ENCODE data around the gene LGR4.
"Not testable (repeated sequence)": the region's sequence is repeated elsewhere in the genome, so short reads cannot be mapped to it uniquely, and the experiment has no call there.

LGR4 gene

DNA sequence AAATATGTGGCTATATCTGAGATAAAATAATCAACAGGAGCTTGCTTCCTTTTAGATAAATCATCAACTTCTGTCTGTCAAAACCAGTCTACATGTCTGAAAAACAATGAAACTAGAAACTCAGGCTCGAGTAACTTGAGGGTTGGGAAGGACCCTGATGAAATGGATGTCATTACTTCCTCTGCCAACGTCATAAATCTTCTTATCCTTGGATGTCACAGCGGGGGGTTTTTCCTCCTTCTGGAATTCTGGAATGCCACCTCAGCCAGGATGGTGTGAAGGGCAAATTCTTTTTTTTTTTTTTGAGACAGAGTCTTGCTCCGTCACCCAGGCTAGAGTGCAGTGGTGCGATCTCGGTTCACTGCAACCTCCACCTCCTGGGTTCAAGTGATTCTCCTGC lies 13.4 kb downstream of the LGR4 start:
- DNase-seq (ENCODE audit: low read depth, low spot score): peak; percentile 28

DNA sequence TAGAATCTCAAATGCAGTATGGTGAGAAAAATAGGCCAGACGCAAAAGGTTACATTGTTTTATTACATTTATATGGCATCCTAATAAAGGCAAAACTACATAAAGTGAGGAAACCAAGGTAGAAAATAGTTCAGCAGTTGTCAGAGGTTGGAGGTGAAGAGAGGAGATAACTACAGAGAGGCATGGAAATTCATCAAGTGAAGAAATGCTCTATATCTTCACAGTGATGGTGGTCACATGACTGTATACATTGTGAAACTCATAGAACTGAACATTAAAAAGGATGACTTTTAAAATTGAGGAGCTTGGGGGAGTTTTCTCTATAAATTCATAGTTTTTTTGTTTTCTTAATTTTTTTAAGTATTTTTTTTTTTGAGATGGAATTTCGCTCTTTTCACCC lies 14.4 kb downstream of the LGR4 start:
- no peak for DNase-seq (ENCODE audit: low read depth, low spot score)

DNA sequence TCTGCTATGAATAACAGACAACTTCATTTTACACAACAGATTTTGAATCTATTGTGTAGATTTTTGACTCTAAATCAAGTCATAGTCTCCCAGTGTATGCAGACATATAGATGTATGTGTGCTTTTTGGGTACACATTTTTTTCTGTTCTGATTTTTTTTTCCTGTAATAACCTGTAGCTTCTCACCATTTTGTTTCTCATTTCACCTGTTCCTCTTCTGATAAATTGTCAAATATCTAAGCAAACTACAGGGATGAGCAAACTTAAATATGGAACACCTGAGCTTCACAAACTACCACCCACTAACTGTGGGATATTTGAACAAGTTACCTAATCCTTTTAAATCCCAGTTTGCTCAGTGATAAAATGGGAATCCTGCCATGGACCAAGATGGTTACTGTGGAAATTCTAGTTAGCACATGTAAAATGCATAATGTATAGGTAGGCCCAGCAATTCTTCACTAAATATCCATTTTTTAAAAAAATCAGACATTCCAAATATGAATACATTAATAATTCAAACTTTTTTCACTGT lies 15.7 kb downstream of the LGR4 start:
- no peak for DNase-seq (ENCODE audit: low read depth, low spot score)

DNA sequence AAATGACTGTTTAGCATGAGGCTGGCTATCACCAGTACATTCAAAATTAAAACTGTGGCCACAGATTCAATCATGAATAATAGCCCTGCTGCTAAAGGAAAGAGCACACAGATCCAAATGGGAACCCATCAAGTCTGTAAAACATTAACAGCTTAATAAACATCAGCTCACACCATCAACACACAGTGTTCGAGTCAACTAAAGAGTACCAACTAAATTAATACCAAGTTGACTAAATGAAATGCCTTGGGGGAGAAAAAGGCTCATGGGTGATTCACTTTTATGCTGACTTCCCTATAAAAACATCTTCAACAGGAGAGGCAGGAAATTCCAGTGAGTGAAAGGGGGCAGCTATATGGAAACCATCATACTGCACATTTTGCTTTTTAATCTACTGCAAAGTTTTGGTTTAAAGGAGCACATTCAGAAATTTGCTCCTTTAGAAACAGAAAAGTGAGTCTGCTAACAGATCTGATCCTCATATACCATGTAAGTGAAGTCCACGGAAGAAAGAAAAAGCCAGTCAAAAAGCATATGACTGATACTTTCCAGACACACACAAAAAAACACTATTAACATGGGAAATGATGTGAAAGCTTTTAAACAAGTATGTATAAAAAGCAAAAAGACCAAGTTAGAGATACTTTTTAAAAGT lies 16.3 kb downstream of the LGR4 start:
- DNase-seq (ENCODE audit: low read depth, low spot score): no peak

DNA sequence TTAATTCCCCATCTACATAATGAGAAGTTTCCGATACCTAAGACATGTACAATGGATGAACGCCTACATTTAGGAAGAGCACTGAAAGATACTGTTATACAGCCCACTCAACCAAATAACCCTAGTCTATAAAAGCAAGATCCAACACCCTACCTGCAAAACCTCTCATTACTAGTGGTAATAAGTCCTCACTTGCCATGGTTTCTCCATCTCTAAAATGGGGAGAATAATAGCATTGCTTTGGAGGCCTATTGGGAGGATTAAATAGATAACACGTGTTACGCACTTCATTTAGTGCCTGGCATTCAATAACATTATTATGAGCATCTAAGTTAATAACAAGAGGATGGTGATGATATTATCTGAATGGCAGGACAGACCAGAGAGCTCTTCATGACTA lies 16.9 kb downstream of the LGR4 start:
- DNase-seq (ENCODE audit: low read depth, low spot score): no peak

DNA sequence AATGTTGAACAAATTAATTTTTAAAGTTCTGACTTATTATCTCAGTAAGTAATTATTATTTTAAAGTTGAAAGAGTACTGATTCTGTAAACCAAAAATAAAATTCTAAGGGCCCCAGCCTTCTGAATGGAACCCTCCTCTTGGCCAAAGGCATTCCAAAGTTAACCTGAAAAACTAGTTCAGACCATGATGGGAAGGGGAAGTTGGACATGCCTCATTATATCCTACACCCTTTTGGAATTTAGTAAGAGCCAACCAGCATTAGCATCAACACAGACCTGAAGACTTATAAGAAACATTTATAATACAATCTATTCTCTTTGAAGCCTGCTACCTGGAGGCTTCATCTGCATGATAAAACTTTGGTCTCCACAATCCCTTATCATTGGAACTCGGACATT lies 18.9 kb downstream of the LGR4 start:
- DNase-seq (ENCODE audit: low read depth, low spot score): peak; percentile 30

DNA sequence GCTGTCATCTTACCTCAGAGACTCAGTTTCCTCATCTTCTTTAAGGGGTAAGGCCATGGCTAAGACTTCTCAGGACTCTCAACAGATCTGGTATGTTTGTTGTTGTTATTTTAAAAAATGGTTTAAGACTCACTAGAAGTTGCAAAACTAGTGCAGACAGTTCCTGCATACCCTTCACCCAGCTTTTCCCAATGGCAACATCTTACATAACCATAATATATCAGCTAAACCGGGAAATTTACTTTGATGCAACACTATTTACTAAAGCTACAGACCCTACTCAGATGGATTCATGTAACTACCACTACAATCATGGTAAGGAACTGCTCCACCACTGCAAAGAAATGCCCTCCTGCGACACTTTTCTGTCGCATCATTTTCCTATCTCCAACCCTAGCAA lies 20.4 kb downstream of the LGR4 start:
- DNase-seq (ENCODE audit: low read depth, low spot score): no peak

DNA sequence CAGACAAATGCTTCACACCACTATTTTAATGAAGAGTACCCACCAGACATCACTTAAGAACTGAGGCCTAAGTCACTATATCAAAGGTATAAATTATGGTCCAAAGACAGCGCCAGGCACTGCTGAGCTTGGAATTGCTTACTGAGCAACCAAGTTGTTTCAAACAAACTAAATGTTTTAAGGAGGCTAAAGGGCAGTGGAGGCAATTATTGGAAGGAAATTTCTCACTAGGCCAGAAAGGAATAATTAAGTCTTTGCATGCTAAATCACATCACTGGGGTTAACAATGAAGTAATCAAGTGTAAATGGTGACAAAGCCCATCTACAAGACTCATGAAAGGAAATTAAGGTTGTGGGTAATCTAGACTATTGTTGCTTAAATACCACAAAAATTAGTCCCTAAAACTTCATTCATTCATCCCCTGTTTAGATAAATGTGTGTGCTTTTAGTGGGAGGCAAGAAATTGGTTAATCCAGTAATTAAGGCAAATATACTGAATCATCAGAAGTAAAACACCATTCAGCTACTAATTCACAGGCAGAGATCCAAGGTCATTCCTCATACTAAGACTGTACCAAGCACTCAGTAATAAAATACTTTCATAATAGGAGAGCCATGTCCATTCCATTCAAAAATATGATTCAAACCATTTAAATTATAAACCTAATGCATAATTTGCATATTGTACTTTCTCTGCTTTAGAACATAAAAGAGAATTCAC lies 21.2 kb downstream of the LGR4 start:
- DNase-seq (ENCODE audit: low read depth, low spot score): no peak

DNA sequence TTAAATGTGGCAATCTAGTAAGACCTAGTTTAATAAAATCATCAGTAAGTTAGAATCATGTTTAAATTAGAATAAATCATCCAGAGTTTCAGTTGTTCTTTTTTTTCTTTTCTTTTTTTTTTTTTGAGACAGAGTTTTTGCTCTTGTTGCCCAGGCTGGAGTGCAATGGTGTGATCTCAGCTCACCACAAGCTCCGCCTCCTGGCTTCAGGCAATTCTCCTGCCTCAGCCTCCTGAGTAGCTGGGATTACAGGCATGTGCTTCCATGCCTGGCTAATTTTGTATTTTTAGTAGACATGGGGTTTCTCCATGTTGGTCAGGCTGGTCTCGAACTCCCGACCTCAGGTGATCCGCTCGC lies 24.4 kb downstream of the LGR4 start:
- DNase-seq (ENCODE audit: low read depth, low spot score): not testable (repeated sequence)

DNA sequence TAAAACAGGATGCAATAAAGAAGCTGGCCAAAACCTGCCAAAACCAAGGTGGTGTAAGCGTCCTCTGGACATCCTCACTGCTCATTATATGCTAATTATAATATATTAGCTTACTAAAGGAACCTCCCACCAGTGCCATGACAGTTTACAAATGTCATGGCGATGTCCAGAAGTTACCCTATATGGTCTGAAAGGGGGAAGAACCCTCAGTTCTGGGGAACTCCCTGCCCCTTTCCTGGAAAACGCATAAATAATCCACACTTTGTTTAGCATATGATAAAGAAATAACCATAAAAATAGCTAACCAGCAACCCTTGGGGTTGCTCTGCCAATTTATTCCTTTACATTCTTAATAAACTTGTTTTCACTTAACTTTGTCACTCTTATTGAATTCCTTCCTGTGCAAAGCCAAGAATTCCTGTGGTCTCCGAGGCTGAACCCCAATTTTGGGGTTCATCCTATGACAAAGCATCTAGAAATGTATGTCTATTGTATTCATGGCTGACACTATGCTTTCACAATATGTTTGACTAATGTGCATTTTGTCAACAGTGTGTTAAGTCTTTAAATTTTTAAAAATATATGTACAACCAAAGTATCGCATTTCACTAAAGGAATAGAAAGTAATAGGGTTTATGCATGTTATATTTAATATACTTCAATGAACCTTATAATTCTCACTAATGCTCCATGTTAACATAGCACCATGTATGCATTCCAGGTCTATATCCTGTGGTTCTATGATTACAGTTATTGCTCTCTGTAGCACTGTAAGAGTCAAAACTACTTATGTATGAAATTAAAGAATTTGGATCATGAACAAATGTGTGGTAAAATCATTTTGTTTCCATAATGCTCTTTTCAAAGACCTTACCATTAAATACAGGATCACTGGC lies 25.1 kb downstream of the LGR4 start:
- DNase-seq (ENCODE audit: low read depth, low spot score): no peak

DNA sequence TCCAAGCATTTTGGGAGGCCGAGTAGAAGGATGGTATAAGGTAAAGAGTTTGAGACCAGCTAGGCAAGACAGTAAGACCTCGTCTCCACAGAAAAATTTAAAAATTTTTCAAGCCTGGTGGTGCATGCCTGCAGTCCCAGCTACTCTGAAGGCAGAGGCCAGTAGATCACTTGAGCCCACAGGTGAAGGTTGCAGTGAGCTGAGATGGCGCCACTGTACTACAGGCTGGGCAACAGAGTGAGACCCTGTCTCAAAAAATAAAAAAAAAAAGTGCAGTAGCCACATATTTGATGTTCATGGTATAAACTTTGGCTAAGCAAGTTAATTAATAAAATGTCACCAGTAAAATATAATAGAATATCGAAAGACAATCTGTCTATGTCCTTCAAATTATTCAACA lies 27.0 kb downstream of the LGR4 start:
- DNase-seq (ENCODE audit: low read depth, low spot score): no peak

DNA sequence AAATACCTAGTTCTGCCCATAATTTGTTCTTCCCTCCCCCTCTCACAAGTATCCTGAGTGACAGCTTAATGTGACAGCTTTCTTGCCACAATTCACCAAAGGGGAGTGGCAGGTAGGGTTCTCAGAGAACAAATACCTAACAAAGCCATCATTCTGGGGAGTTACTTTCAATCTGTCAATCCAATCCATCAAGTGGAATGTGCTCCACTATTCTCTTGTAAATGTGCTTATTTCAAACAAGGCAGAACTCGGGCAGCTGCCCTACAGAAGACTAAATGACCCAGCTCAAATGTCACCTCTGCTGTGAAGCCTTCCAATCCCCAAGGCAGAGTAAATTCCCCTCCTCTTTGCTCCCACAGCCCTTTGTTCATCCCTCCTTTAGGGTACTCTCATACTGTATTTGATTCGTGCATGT lies 27.8 kb downstream of the LGR4 start:
- DNase-seq (ENCODE audit: low read depth, low spot score): peak; percentile 94

DNA sequence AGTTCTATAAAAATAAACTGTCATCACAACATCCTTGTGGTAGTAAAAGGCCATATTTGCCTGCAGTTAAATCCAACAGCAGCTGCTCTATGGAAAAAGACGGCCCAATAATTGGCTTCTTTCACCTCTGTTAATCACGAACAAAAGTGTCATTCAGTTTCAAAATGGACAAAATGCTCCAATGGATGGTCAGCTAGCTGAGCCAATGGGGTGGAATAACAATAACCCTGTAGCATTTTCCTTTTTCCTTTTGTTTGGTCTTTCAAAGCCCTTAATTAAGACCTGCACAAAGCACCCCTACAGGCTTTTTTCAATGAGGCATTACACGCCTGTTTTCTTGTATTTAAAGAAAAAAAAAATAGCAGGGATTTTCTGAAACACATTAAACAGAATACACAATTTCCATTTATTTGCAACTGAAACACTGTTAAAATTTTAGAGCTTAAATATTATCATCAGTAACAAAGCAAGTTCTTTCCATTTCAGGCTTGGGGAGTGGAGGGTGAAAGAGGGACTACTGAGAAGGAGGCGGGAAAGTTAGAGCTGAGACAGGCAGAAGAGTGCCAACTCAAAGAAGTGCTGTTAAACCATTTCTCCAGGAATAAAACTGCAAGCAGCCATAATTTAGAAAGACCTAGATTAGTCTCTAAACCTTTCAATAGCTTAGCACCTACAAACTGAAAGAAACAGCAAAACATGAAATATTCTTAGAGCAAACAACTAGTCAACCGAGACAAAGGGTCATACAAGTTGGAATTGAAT lies 28.7 kb downstream of the LGR4 start:
- DNase-seq (ENCODE audit: low read depth, low spot score): peak; percentile 62

DNA sequence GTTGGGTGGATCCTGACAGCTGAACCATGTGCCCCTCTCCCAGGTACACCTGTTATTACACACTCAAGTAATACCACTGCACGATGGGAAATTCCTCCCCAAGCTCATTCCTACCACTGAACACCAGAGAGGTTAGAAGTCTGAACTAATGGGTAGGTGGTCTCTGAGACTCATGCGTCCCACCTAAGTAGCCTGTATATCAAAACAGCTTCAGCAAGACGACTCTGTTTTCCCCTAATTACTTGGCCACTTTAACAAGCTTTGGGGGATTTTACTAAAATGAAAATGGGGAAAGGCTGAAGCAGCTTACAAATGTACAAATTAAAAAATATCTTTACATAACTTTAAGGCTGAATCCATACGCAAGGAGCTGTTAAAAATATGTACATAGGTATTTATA lies 29.4 kb downstream of the LGR4 start:
- DNase-seq (ENCODE audit: low read depth, low spot score): no peak

DNA sequence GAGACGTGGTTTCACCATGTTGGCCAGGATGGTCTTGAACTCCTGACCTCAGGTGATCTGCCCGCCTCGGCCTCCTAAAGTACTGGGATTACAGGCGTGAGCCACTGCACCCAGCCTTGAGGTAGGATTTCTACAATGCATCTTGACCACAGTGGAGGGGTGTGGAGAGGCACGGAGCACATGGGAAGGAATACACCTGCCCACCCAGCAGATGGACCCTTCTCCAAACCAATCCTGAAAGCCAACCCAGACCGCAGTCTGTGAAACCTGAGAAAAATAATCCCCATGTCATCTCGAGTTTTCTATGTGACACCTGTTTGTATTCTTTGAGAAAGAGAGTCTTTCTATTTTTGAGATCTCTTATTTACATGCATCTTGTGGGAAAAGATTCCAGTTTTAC lies 32.5 kb downstream of the LGR4 start:
- DNase-seq (ENCODE audit: low read depth, low spot score): no peak

DNA sequence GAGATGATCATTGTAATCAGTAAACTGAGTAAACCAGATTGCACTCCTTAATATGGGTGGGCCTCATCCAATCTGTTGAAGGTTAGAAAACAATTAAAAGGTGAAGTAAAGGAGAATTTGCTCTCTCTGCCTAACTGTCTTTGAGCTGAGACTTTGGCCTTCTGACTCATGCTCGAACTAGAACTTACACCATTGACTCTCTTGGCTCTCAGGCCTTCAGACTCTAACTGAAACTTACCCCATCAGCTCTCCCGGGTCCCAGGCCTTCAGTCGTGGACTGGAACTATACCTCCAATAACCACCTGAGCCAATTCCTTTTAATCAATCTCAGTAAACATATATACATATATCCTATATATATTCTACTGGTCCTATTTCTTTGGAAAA lies 34.0 kb downstream of the LGR4 start:
- DNase-seq (ENCODE audit: low read depth, low spot score): no peak

DNA sequence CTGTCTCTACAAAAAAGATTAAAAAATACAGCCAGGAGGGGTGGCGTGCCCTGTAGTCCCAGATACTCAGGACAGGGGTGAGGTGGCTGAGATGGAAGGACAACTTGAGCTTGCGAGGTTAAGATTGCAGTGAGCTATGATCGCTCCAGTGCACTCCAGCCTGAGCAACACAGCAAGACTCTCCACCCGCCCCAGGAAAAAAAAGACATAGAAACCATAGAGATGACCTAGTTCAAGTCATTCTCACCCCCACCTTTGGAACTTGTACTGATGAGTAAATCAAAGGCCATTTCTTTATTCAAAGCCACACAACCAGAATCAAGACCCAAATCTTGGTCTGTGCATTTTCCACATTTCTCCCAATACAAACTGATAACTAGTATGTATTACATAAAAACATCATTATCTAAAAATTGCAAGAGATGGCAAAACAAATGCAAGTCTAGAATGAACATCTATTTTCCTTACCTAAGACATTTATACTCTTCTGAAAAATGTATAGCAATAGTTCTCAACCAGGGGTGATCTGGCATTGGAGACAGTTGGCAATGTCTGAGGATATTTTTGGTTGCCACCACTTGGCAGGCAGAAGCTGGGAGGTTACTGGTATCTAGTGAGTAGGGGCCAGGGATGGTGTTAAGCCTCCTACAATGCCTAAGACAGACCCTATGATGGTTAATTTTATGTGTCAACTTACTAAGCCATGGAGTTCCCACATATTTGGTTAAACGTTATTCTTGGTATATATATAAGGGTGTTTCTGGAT lies 34.6 kb downstream of the LGR4 start:
- no peak for DNase-seq (ENCODE audit: low read depth, low spot score)

DNA sequence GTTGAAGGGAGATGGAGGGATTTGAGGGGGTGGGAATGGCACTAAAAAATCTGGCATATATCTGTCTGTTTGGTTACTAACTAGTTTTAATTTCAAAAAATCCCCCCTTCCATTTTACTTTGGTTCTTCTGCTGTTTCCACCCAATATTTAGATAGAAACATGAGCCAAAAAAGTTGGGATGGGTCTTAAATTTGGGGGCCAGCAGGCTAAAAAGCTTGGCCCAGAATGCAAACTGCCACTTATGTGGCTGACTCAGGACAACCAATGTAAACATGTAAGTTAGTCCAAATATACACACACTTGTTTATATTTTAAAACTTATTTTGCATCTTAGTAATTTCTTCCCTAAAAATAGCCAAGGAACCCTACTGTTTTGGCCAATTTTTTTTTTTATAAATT lies 35.7 kb downstream of the LGR4 start:
- DNase-seq (ENCODE audit: low read depth, low spot score): no peak

DNA sequence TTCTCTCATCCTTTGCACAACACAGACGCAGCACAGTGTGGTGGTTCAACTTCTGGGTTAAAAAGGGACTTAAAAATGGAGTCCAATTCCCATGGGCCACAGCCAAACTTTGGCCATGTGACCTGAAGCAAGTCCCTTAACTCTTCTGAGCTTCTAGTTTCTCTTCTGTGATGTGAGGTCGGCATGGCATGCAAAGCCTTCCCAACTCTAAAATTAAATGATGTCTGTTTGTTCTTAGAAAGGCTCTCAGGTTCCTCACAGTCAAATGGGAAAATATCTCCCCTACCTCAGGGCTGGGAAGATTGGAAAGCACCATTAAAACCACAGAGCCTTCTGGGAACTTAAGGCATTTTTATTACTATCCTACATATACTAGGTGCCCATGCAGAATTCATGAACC lies 38.8 kb downstream of the LGR4 start:
- DNase-seq (ENCODE audit: low read depth, low spot score): no peak

DNA sequence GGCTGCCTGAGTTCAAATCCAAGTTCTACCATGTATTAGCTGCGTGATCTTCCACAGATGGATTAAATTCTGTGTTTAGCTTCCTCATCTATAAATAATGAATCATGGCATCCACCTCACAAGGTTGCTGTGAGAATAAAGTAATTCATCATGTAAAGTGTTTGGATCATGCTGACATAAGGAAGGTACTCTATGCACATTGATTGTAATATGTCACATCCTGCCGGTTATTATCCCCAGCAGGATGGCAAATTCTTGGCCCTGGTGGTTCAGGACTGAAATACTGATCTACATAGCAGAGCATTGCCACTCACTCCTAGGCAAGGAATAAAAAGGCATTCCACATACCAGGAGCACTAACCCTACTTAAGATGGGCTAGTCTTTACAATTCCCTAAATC lies 40.8 kb downstream of the LGR4 start:
- no peak for DNase-seq (ENCODE audit: low read depth, low spot score)

Data from ELF-1 (cell line).